ENCODE measurements around the gene AOPEP. TPM values are rescaled to one million over a fixed set of nuclear protein-coding genes. Genes with fewer than 3 reads are reported as not detected.

AOPEP gene
- total and polyA plus RNA-seq, 11 donors: 105 to 310 (median 185) TPM

DNA sequence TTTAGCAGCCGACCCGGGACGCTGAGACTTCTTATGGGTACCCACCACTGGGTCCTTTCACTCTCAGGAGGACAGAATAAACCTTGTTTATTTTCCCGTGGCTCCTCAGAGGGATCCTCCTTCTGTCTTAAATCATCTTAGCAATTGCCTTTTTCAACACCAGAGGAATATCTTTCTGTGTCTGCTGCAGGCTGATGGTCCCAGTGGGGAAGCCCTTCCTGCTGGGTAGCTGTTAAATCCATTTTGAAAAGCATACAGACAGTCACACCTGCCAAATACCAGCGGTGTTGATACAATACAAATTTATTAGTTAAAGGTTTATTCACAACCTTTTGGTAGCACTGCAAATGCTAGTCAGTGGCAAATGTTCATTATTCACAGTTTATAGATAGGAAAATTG, 222.9 kb downstream of the AOPEP start:
- ATAC-seq: no peak
- no peak for DNase-seq
- Histone ChIP-seq H3K4me1 (peaks cover 10 to 70% (median 49%) of the 10 kb centered on the region in 12 donors), H3K36me3 (no peaks in the 10 kb centered on the region), H3K27me3 (no peaks in the 10 kb centered on the region), H3K27ac (peak overlapping the region in 8 of 12 donors; percentile 9 to 82 (median 28)), H3K4me3 (no peak overlapping the region), H3K9me3 (no peaks in the 10 kb centered on the region)
- intact Hi-C loops (cut with DNase I): loop anchor here in 2 of 10 donors (5.0 kb wide), 2 partner anchors 82 to 162 kb away; no protein-coding TSS in a partner anchor
- TF ChIP-seq, protein P1, sequence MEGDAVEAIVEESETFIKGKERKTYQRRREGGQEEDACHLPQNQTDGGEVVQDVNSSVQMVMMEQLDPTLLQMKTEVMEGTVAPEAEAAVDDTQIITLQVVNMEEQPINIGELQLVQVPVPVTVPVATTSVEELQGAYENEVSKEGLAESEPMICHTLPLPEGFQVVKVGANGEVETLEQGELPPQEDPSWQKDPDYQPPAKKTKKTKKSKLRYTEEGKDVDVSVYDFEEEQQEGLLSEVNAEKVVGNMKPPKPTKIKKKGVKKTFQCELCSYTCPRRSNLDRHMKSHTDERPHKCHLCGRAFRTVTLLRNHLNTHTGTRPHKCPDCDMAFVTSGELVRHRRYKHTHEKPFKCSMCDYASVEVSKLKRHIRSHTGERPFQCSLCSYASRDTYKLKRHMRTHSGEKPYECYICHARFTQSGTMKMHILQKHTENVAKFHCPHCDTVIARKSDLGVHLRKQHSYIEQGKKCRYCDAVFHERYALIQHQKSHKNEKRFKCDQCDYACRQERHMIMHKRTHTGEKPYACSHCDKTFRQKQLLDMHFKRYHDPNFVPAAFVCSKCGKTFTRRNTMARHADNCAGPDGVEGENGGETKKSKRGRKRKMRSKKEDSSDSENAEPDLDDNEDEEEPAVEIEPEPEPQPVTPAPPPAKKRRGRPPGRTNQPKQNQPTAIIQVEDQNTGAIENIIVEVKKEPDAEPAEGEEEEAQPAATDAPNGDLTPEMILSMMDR (IDR thresholded peaks at IDR 0.05): no peak
- no peak for TF ChIP-seq POLR2A (IDR thresholded peaks at IDR 0.05)
- whole genome bisulfite sequencing, 4 donors: 37 to 47% (median 42%) methylated on average over 5 of the region's 5 CpGs

DNA sequence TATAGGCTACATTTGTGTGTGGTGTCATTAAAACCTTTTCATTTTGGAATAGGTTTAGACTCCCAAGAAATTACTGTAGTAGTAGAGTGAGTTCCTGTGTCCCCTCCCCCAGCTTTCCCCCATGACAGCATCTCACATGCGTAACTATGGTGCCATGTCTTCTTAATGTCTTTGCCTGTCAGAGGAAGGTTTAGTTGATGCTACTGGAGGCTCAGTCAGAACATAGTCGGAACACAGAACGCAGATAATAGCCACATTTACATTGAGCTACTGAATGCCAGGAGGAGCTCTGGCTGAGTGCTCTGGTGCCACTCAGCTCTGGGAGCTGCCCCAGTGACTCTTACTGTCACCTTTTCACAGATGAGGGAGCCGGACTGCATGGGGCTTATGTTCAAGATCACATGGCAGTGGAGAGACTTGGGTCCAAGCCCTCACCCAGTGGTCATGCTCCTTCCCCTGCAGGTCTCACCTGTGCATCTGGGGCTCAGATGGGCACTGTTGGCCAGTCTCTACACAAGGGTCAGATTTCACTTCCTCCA, 223.6 kb downstream of the AOPEP start:
- intact Hi-C loops (cut with DNase I): loop anchor here in 6 of 10 donors (5.0 to 10.0 kb wide), 5 partner anchors 47 to 83 kb away; no protein-coding TSS in a partner anchor
- DNase-seq (no peak), ATAC-seq (peak in 2 of 4 donors; percentile 3 to 4)
- no peaks in the 10 kb centered on the region for H3K9me3 ChIP-seq
- no peak overlapping the region for H3K4me3 ChIP-seq
- peaks cover 10 to 70% (median 49%) of the 10 kb centered on the region in 12 donors for H3K4me1 ChIP-seq
- H3K36me3 ChIP-seq: no peaks in the 10 kb centered on the region
- peak overlapping the region in 10 of 12 donors; percentile 57 to 88 (median 74) for H3K27ac ChIP-seq
- TF ChIP-seq POLR2A (IDR thresholded peaks at IDR 0.05): no peak
- TF ChIP-seq, protein P1 (IDR thresholded peaks at IDR 0.05): no peak
- no peaks in the 10 kb centered on the region for H3K27me3 ChIP-seq
- 54 to 68% (median 63%) methylated on average over 3 to 4 of the region's 4 CpGs for WGBS, 4 donors

DNA sequence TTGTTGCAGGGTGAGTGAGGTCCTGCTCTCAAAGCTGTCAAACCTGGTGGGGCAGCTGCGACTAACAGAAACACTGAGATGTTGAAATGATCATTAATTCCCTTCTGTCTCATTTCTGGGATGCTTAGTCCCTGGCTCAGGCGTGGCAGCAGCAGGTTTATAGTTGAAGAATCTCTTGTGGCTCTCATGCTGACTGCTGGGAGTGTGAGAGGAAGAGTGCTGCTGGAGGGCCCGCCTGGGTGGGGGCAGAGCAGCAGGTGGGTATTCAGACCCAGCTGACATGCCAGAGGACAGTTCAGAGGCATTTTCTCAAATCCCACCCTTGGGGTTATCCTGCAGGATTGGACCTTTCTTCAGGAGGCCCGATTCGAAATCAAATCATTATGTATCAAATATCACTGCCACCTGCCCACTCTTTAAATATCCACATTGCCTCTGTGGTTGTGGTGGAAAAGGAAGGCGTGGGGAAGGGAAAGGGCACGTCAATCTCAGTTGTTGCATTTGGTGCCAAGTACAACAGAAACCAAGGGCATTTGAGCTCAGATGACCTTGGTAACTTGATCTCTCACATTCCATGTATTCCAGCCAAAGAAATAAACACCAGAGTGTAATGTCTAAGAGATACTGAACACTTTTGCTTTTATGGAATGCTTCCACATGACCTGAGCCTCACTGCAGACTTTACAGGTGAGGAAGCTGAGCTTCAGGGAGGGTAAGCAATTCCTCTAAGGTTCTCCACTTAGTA, 224.3 kb downstream of the AOPEP start:
- no peak for TF ChIP-seq POLR2A (IDR thresholded peaks at IDR 0.05)
- TF ChIP-seq, protein P1 (IDR thresholded peaks at IDR 0.05): no peak
- Histone ChIP-seq H3K4me1 (peaks cover 10 to 63% (median 49%) of the 10 kb centered on the region in 12 donors), H3K36me3 (peaks cover 0 to 5% (median 0%) of the 10 kb centered on the region in 9 donors), H3K9me3 (no peaks in the 10 kb centered on the region), H3K4me3 (no peak overlapping the region), H3K27me3 (no peaks in the 10 kb centered on the region), H3K27ac (peak overlapping the region in 11 of 12 donors; percentile 46 to 88 (median 74))
- 39 to 55% (median 48%) methylated on average over 7 of the region's 7 CpGs for WGBS, 4 donors
- DNase-seq (peak in 1 of 5 donors; percentile 45), ATAC-seq (peak; percentile 41 to 76 (median 64))
- intact Hi-C loops (cut with DNase I): loop anchor here in 6 of 10 donors (5.0 to 10.0 kb wide), 5 partner anchors 47 to 83 kb away; no protein-coding TSS in a partner anchor

Data from heart left ventricle (tissue), 16 donors.